SU-DHL-6 (cell line): Measurements from ENCODE around the gene KYNU.

Experiments used
- H2AFZ ChIP-seq: fragments of 200-600 bp; sonication (generic); 2 replicates; pipeline ENCODE4 v1.6.1; 2014; ENCODE audit warnings: low read depth, mild to moderate bottlenecking, moderate library complexity, mixed read lengths, antibody characterized with exemption, low read length; ENCODE audit not compliant: severe bottlenecking
- H3F3A ChIP-seq: fragments of 200-600 bp; shearing (Covaris generic); 2 replicates; pipeline ENCODE4 v1.6.0; 2016; ENCODE audit warnings: antibody characterized with exemption, mild to moderate bottlenecking; ENCODE audit not compliant: insufficient read depth
- H3K27ac ChIP-seq: fragments of 200-600 bp; sonication (generic); 2 replicates; pipeline ENCODE4 v1.5.1; 2016; ENCODE audit warnings: low read depth, mild to moderate bottlenecking, low read length, moderate library complexity, mixed read lengths
- H3K27me3 ChIP-seq: fragments of 200-600 bp; sonication (generic), shearing (Covaris generic); 2 replicates; pipeline ENCODE4 v1.6.0; 2014; ENCODE audit warnings: mild to moderate bottlenecking, low read length
- H3K36me3 ChIP-seq: fragments of 200-600 bp; sonication (generic); 2 replicates; pipeline ENCODE4 v1.6.1; 2014; ENCODE audit warnings: mild to moderate bottlenecking, low read length, mixed read lengths
- H3K4me2 ChIP-seq: fragments of 300-600, 200-600 bp; shearing (Covaris generic), sonication (generic); 2 replicates; pipeline ENCODE4 v1.6.0; 2014; ENCODE audit warnings: low read length, low read depth, mild to moderate bottlenecking; ENCODE audit not compliant: poor library complexity, severe bottlenecking
- H3K4me3 ChIP-seq: fragments of 200-600 bp; sonication (generic); 2 replicates; pipeline ENCODE4 v1.5.1; 2014; ENCODE audit warnings: antibody characterized with exemption, low read length, mild to moderate bottlenecking, mixed read lengths; ENCODE audit not compliant: insufficient read depth, poor library complexity, severe bottlenecking
- H3K79me2 ChIP-seq: fragments of 200-600 bp; sonication (generic); 2 replicates; pipeline ENCODE4 v1.6.1; 2014; ENCODE audit warnings: mild to moderate bottlenecking, low read length, moderate library complexity; ENCODE audit not compliant: insufficient read depth
- H3K9ac ChIP-seq: fragments of 200-600 bp; sonication (generic); 2 replicates; pipeline ENCODE4 v1.7.0; 2014; ENCODE audit warnings: mild to moderate bottlenecking, low read length
- H3K9me2 ChIP-seq: fragments of 200-600 bp; sonication (generic); replicated peaks from 2 replicates; pipeline ENCODE4 v1.6.1; 2014; ENCODE audit warnings: low read length; ENCODE audit not compliant: insufficient read depth
- H3K9me3 ChIP-seq: fragments of 200-600 bp; sonication (generic); 2 replicates; pipeline ENCODE4 v1.6.1; 2014; ENCODE audit warnings: low read length, mixed read lengths; ENCODE audit not compliant: insufficient read depth
- H4K20me1 ChIP-seq: fragments of 200-600 bp; sonication (generic); 2 replicates; pipeline ENCODE4 v1.6.1; 2014; ENCODE audit warnings: low read depth, mild to moderate bottlenecking, antibody characterized with exemption, low read length, moderate library complexity, mixed read lengths
- CTCF ChIP-seq: fragments of 200-600 bp; sonication (generic); IDR thresholded peaks from one replicate; pipeline ENCODE4 v1.5.1; 2017; ENCODE audit warnings: antibody characterized with exemption, mild to moderate bottlenecking, low read length, moderate library complexity; ENCODE audit not compliant: insufficient read depth, poor library complexity, severe bottlenecking
- EZH2phosphoT487 ChIP-seq: fragments of 200-600 bp; sonication (generic), shearing (Covaris generic); conservative IDR thresholded peaks from 2 replicates; pipeline ENCODE4 v1.6.1; 2018; ENCODE audit warnings: mild to moderate bottlenecking, antibody characterized with exemption, low read length, moderate library complexity, mixed read lengths

KYNU gene

GRCh38 chr2:142869461-142870106 is 7.9 kb upstream of the KYNU start:
- Histone ChIP-seq H3K9ac (peak overlapping the region; percentile 56), H3F3A (peaks cover 64% of the 10 kb centered on the region), H3K27me3 (no peaks in the 10 kb centered on the region), H3K4me3 (peak overlapping the region; percentile 59), H3K9me3 (no peaks in the 10 kb centered on the region), H2AFZ (no peak overlapping the region), H3K79me2 (peaks cover 38% of the 10 kb centered on the region), H3K27ac (peak overlapping the region; percentile 89), H3K4me2 (peak overlapping the region; percentile 100), H3K36me3 (peaks cover 15% of the 10 kb centered on the region), H4K20me1 (no peaks in the 10 kb centered on the region), H3K9me2 (no peaks in the 10 kb centered on the region)
- TF ChIP-seq EZH2phosphoT487 (no peak), CTCF (no peak)

GRCh38 chr2:142870526-142870925 is 6.9 kb upstream of the KYNU start:
- TF ChIP-seq CTCF (no peak), EZH2phosphoT487 (no peak)
- H3K27ac ChIP-seq = peak overlapping the region; percentile 89
- H3K36me3 ChIP-seq = peaks cover 11% of the 10 kb centered on the region; the same call in 1 of the 2 replicates
- H3F3A ChIP-seq = peaks cover 69% of the 10 kb centered on the region
- no peaks in the 10 kb centered on the region for H4K20me1 ChIP-seq
- peak overlapping the region; percentile 76 for H3K4me3 ChIP-seq
- H3K4me2 ChIP-seq = peak overlapping the region; percentile 97
- H3K27me3 ChIP-seq = no peaks in the 10 kb centered on the region
- H3K79me2 ChIP-seq = peaks cover 31% of the 10 kb centered on the region
- peak overlapping the region; percentile 67 for H3K9ac ChIP-seq
- no peak overlapping the region for H2AFZ ChIP-seq
- no peaks in the 10 kb centered on the region for H3K9me2 ChIP-seq
- H3K9me3 ChIP-seq = no peaks in the 10 kb centered on the region

GRCh38 chr2:142871396-142871795 is 6.1 kb upstream of the KYNU start:
- H3K9ac ChIP-seq = peak overlapping the region; percentile 67
- H3K4me3 ChIP-seq = peak overlapping the region; percentile 76
- peaks cover 11% of the 10 kb centered on the region; the same call in 1 of the 2 replicates for H3K36me3 ChIP-seq
- H3F3A ChIP-seq = peaks cover 74% of the 10 kb centered on the region
- H3K79me2 ChIP-seq = peaks cover 27% of the 10 kb centered on the region
- H3K4me2 ChIP-seq = peak overlapping the region; percentile 97
- no peaks in the 10 kb centered on the region for H3K9me2 ChIP-seq
- H2AFZ ChIP-seq = no peak overlapping the region
- TF ChIP-seq CTCF = no peak
- no peak for TF ChIP-seq EZH2phosphoT487
- no peaks in the 10 kb centered on the region for H3K9me3 ChIP-seq
- H3K27me3 ChIP-seq = no peaks in the 10 kb centered on the region
- H3K27ac ChIP-seq = peak overlapping the region; percentile 89
- H4K20me1 ChIP-seq = no peaks in the 10 kb centered on the region
